Duodenal mucosa (tissue), 2 donors: ENCODE results near the gene KCNN3.

Source experiments
- H3K27ac ChIP-seq: one replicate; pipeline ENCODE4 v1.7.0; 2013; ENCODE audit warnings: low read depth, low read length
- H3K27me3 ChIP-seq, 2 donors: one replicate each; pipeline ENCODE4 v1.7.0; 2013; ENCODE audit warnings: low read length in 2 of 2, control low read depth in 1 of 2; ENCODE audit not compliant: insufficient read depth in 2 of 2, control insufficient read depth in 1 of 2
- H3K36me3 ChIP-seq, 2 donors: one replicate each; pipeline ENCODE4 v1.7.0; 2013; ENCODE audit warnings: low read length in 2 of 2, control low read depth in 1 of 2; ENCODE audit not compliant: insufficient read depth in 2 of 2, control insufficient read depth in 1 of 2
- H3K4me1 ChIP-seq, 2 donors: one replicate each; pipeline ENCODE4 v1.7.0; 2013; ENCODE audit warnings: low read length in 2 of 2, control low read depth in 1 of 2; ENCODE audit not compliant: insufficient read depth in 2 of 2, control insufficient read depth in 1 of 2
- H3K4me3 ChIP-seq, 2 donors: one replicate each; pipeline ENCODE4 v1.7.0; 2013; ENCODE audit warnings: low read length in 2 of 2, low read depth in 1 of 2
- H3K9ac ChIP-seq, 2 donors: one replicate each; pipeline ENCODE4 v1.7.0; 2013; ENCODE audit warnings: low read length in 2 of 2, low read depth in 1 of 2
- H3K9me3 ChIP-seq, 2 donors: one replicate each; pipeline ENCODE4 v1.7.0; 2013; ENCODE audit warnings: low read length in 2 of 2, control low read depth in 1 of 2; ENCODE audit not compliant: control insufficient read depth in 1 of 2

Gene KCNN3

DNA sequence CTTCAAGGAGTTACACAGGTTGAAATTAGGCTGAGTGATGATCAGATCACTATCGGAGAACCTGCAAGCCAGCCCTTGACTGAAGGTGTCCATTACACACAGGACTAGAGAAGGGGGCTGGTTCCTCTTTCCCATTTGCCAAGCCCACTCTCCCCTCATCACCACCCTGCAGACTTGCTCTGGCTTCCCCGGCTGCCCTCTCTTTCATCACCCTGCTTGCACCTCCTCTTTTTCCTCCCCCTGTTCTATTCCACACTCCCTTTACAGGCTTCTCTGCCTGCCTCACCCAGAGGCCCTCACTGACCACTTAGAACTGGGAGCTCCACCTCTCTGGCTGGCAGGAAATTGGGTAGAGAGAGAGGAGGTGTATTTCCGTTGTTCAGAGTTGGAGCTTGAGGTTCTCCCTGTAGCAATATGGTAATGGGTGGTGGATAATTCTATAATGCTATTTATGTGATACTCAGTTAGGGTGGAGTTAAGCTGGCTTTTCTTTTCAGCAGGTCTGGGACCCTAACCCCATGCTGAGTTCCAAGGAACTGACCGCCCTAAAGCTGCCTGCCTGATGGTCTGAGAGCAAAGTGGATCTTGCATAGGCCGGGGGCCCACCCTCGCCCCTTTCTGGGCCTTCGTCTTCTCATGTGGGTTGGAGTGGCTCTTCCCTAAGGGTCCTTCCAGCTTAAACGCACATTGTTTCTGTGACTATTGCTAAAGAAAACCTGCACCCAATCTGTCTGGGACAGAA is 150.3 kb downstream of the KCNN3 start:
- Histone ChIP-seq H3K27me3 (no peaks in the 10 kb centered on the region), H3K9ac (no peak overlapping the region), H3K4me3 (no peak overlapping the region), H3K36me3 (no peaks in the 10 kb centered on the region), H3K27ac (no peak overlapping the region), H3K9me3 (no peaks in the 10 kb centered on the region), H3K4me1 (peaks cover 0 to 7% of the 10 kb centered on the region in 2 donors)

DNA sequence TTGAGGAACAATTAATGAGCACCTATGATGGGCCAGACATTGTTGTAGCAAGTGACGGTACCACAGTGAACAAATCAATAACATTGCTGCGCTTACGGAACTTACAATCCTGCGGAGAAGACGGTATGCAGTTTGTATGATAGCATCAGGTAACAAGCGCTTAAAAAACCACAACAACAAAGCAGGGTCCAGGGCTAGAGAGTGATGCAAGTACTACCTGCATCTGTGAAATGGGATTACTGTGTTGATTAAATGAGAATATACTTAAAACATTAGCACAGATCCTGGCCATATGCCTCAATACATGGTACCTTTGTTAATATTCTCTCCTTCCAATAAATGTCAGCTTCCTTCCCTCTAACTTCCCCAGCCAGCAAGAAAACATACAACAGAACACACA is 151.5 kb downstream of the KCNN3 start:
- Histone ChIP-seq H3K4me1 (peaks cover 0 to 7% of the 10 kb centered on the region in 2 donors), H3K36me3 (peaks cover 0 to 5% of the 10 kb centered on the region in 2 donors), H3K4me3 (no peak overlapping the region), H3K27ac (no peak overlapping the region), H3K9me3 (no peaks in the 10 kb centered on the region), H3K27me3 (no peaks in the 10 kb centered on the region), H3K9ac (no peak overlapping the region)

- H3K9ac ChIP-seq = no peak overlapping the region
Observed at GRCh38 chr1:154717528-154717924, 152.6 kb downstream of the KCNN3 start.

GRCh38 chr1:154716614-154717527 is 153.2 kb downstream of the KCNN3 start:
- H3K36me3 ChIP-seq = peaks cover 0 to 5% of the 10 kb centered on the region in 2 donors
- H3K27ac ChIP-seq = no peak overlapping the region
- H3K9me3 ChIP-seq = no peaks in the 10 kb centered on the region
- no peak overlapping the region for H3K4me3 ChIP-seq
- no peaks in the 10 kb centered on the region for H3K27me3 ChIP-seq
- no peak overlapping the region for H3K9ac ChIP-seq
- H3K4me1 ChIP-seq = peaks cover 0 to 7% of the 10 kb centered on the region in 2 donors

More at GRCh38 chr1:154717528-154717924, 152.6 kb downstream of the KCNN3 start:
- H3K36me3 ChIP-seq = peaks cover 0 to 5% of the 10 kb centered on the region in 2 donors
- no peaks in the 10 kb centered on the region for H3K9me3 ChIP-seq
- no peak overlapping the region for H3K4me3 ChIP-seq
- peaks cover 0 to 7% of the 10 kb centered on the region in 2 donors for H3K4me1 ChIP-seq
- H3K27me3 ChIP-seq = no peaks in the 10 kb centered on the region
- no peak overlapping the region for H3K27ac ChIP-seq

- Histone ChIP-seq H3K4me1 (peaks cover 0 to 7% of the 10 kb centered on the region in 2 donors), H3K27me3 (no peaks in the 10 kb centered on the region), H3K9ac (no peak overlapping the region), H3K36me3 (peaks cover 0 to 5% of the 10 kb centered on the region in 2 donors), H3K4me3 (no peak overlapping the region), H3K9me3 (no peaks in the 10 kb centered on the region), H3K27ac (no peak overlapping the region)
Observed at GRCh38 chr1:154716011-154716410, 154.1 kb downstream of the KCNN3 start.

DNA sequence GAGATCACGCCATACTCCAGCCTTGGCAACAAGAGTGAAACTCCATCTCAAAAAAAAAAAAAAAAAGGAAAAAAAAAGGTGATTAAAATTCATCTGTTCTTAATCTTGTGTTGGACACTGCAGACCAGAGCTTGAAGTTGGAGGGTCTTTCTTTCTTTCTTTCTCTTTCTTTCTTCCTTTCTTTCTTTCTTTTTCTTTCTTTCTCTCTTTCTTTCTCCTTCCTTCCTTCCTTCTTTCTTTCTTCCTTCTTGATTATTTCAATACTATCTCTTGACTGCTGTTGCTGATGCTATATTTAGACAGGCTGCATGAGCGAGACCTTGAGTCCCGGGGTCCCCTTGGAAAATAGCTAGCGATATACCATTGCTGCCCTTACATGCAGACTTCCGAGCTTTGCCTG is 154.7 kb downstream of the KCNN3 start:
- H3K9me3 ChIP-seq = no peaks in the 10 kb centered on the region
- peaks cover 0 to 7% of the 10 kb centered on the region in 2 donors for H3K4me1 ChIP-seq
- H3K4me3 ChIP-seq = no peak overlapping the region
- H3K27me3 ChIP-seq = no peaks in the 10 kb centered on the region
- no peak overlapping the region for H3K27ac ChIP-seq
- peaks cover 0 to 5% of the 10 kb centered on the region in 2 donors for H3K36me3 ChIP-seq
- no peak overlapping the region for H3K9ac ChIP-seq

GRCh38 chr1:154714638-154715037 is 155.4 kb downstream of the KCNN3 start:
- Histone ChIP-seq H3K4me3 (no peak overlapping the region), H3K27me3 (no peaks in the 10 kb centered on the region), H3K9me3 (no peaks in the 10 kb centered on the region), H3K4me1 (peaks cover 0 to 5% of the 10 kb centered on the region in 2 donors), H3K27ac (no peak overlapping the region), H3K9ac (no peak overlapping the region), H3K36me3 (peaks cover 0 to 5% of the 10 kb centered on the region in 2 donors)

GRCh38 chr1:154714052-154714623 is 155.9 kb downstream of the KCNN3 start:
- Histone ChIP-seq H3K9me3 (no peaks in the 10 kb centered on the region), H3K9ac (no peak overlapping the region), H3K27me3 (no peaks in the 10 kb centered on the region), H3K4me1 (peaks cover 0 to 3% of the 10 kb centered on the region in 2 donors), H3K27ac (no peak overlapping the region), H3K4me3 (no peak overlapping the region), H3K36me3 (peaks cover 0 to 5% of the 10 kb centered on the region in 2 donors)

DNA sequence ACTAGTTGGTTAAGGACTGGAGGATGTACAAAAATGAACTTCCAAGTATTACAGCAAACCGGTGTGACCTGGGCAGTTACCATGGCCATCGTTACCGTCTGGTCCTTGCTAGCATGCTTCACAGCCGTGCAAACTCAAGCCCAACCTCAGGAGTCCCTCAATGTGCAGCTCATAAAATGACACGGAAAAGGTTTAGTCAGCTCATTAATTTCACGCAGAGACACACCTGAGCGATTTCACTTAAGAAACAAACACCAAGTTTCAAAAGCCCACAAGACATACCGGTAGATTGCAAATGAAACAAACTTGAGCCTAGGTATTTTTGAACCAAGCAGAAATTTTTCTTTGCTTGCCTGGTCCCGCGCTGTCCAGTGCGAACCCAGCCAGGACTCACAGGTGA is 157.1 kb downstream of the KCNN3 start:
- Histone ChIP-seq H3K4me3 (no peak overlapping the region), H3K9me3 (no peaks in the 10 kb centered on the region), H3K4me1 (peaks cover 0 to 3% of the 10 kb centered on the region in 2 donors), H3K9ac (no peak overlapping the region), H3K27me3 (no peaks in the 10 kb centered on the region), H3K36me3 (peaks cover 0 to 5% of the 10 kb centered on the region in 2 donors), H3K27ac (no peak overlapping the region)
